ENCODE results near the gene TPPP3. TPM values are rescaled to one million over a fixed set of nuclear protein-coding genes. Genes with fewer than 3 reads are reported as not detected.
A peak's percentile ranks its signal among the peaks of the same experiment; 100 is the strongest.

The TPPP3 gene
- total RNA-seq, 4 donors from 2014 or later: 32.0 to 116 (median 41.3) TPM

DNA sequence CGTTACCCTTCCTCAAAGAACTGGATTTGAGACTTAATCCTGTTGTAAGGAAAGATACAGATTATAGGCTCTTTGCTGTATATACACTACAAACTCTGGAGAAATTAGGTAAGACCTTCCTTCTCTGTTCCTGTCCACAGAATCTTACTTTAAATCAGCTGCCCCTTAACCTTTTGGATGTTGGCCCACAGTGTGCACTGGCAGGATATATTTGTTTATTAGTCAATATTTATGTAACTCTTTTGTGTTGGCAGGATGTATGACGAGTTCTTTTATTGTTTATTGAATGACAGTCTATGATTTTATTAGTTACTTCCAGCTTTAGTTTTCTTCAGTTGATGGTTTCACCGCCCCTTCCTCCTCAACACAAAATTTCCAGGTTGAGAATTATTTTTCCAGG is 47.0 kb downstream of the TPPP3 start:
- no peak overlapping the region for H3K27ac ChIP-seq (replicated peaks in 1 of 4)
- H3K4me1 ChIP-seq: no peaks in the 10 kb centered on the region
- intact Hi-C loops (cut with DNase I): no loop called here
- TF ChIP-seq, protein P1, sequence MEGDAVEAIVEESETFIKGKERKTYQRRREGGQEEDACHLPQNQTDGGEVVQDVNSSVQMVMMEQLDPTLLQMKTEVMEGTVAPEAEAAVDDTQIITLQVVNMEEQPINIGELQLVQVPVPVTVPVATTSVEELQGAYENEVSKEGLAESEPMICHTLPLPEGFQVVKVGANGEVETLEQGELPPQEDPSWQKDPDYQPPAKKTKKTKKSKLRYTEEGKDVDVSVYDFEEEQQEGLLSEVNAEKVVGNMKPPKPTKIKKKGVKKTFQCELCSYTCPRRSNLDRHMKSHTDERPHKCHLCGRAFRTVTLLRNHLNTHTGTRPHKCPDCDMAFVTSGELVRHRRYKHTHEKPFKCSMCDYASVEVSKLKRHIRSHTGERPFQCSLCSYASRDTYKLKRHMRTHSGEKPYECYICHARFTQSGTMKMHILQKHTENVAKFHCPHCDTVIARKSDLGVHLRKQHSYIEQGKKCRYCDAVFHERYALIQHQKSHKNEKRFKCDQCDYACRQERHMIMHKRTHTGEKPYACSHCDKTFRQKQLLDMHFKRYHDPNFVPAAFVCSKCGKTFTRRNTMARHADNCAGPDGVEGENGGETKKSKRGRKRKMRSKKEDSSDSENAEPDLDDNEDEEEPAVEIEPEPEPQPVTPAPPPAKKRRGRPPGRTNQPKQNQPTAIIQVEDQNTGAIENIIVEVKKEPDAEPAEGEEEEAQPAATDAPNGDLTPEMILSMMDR (IDR thresholded peaks at IDR 0.05): no peak
- TF ChIP-seq POLR2AphosphoS5 (IDR thresholded peaks at IDR 0.05) (no peak), POLR2A (IDR thresholded peaks at IDR 0.05; ENCODE audit: low read depth) (no peak), EP300 (IDR thresholded peaks at IDR 0.05) (no peak)
- H3K27me3 ChIP-seq: no peaks in the 10 kb centered on the region
- no peak for DNase-seq (ENCODE audit: extremely low spot score)
- 77% methylated on average over 3 of the region's 3 CpGs for WGBS
- H3K4me3 ChIP-seq: no peak overlapping the region
- H3K36me3 ChIP-seq: no peaks in the 10 kb centered on the region
- no peaks in the 10 kb centered on the region for H3K9me3 ChIP-seq

DNA sequence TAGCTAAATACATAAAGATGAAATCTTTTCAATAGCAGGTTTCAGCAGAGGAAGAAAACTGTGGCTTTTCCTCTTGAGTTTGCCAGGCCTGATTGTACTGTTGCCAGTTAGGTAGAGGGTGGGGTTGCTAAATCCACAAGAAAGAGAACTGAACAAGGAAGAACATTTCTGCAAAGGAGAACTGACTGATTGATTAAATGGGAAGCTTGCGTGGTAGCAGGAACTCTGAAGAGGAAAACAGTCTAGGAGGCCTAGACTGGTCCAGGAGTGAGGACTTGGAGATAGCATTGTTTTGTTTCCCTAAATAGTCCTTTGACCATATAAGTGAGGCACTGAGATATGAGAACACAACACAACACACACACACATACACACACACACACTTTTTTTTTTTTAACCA is 47.9 kb downstream of the TPPP3 start:
- no peaks in the 10 kb centered on the region for H3K27me3 ChIP-seq
- TF ChIP-seq POLR2AphosphoS5 (IDR thresholded peaks at IDR 0.05) (no peak), EP300 (IDR thresholded peaks at IDR 0.05) (no peak), POLR2A (IDR thresholded peaks at IDR 0.05; ENCODE audit: low read depth) (no peak)
- TF ChIP-seq, protein P1 (IDR thresholded peaks at IDR 0.05): no peak
- intact Hi-C loops (cut with DNase I): no loop called here
- H3K4me1 ChIP-seq: no peaks in the 10 kb centered on the region
- no peak overlapping the region for H3K27ac ChIP-seq (replicated peaks in 1 of 4)
- H3K36me3 ChIP-seq: no peaks in the 10 kb centered on the region
- peak; percentile 8 for DNase-seq (ENCODE audit: extremely low spot score)
- WGBS: 65% methylated on average over 1 of the region's 1 CpG
- no peaks in the 10 kb centered on the region for H3K9me3 ChIP-seq
- no peak overlapping the region for H3K4me3 ChIP-seq

DNA sequence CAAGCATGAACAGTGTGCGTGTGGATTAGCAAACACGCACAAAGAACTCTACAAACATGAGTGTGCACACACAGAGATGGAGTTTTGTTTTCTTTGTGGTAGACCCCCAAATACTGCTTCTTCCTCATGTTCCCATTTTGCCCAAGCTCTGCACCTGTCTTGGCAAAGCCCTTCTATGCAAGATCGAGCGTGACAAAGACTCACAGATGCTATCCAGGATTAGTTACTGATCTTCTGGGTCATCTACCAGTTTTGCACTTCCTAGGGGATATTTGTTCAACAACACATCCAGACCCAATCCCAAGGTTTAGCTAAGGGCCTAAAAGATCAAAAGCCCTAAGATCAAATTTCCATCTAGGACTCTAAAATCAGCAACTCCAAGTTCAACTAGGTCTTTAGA is 50.7 kb downstream of the TPPP3 start:
- intact Hi-C loops (cut with DNase I): no loop called here
- Histone ChIP-seq H3K27ac (replicated peaks in 1 of 4) (no peak overlapping the region), H3K9me3 (no peaks in the 10 kb centered on the region), H3K27me3 (no peaks in the 10 kb centered on the region), H3K36me3 (no peaks in the 10 kb centered on the region), H3K4me1 (no peaks in the 10 kb centered on the region), H3K4me3 (no peak overlapping the region)
- peak; percentile 72 for DNase-seq (ENCODE audit: extremely low spot score)
- TF ChIP-seq EP300 (IDR thresholded peaks at IDR 0.05): no peak
- TF ChIP-seq, protein P1 (IDR thresholded peaks at IDR 0.05): no peak
- no peak for TF ChIP-seq POLR2AphosphoS5 (IDR thresholded peaks at IDR 0.05)
- no peak for TF ChIP-seq POLR2A (IDR thresholded peaks at IDR 0.05; ENCODE audit: low read depth)
- 95% methylated on average over 4 of the region's 4 CpGs for WGBS

DNA sequence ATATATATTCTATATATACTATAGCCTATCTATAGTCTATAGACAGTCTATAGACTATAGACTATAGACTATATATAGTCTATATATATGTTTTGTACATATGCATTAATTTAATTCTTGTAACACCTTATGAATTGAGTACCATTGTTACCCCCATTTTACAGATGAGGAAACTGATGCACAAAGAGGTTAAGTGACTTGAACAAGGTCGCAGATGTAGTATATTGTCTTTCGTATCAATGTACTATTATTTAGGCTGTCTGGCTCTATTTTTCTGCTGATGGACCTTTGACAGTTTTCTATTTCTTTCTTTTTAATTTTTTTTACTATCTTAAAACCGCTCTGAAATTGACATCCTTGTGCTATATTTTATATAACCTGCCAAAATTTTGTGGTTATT is 52.0 kb downstream of the TPPP3 start:
- no peaks in the 10 kb centered on the region for H3K4me1 ChIP-seq
- WGBS: 88% methylated on average over 3 of the region's 3 CpGs

More for the DNA sequence above, 52.0 kb downstream of the TPPP3 start:
- no peak overlapping the region for H3K4me3 ChIP-seq
- DNase-seq (ENCODE audit: extremely low spot score): no peak
- H3K9me3 ChIP-seq: no peaks in the 10 kb centered on the region
- TF ChIP-seq, protein P1 (IDR thresholded peaks at IDR 0.05): no peak
- TF ChIP-seq POLR2A (IDR thresholded peaks at IDR 0.05; ENCODE audit: low read depth): no peak
- no peak for TF ChIP-seq EP300 (IDR thresholded peaks at IDR 0.05)
- no peak for TF ChIP-seq POLR2AphosphoS5 (IDR thresholded peaks at IDR 0.05)
- no peaks in the 10 kb centered on the region for H3K36me3 ChIP-seq
- intact Hi-C loops (cut with DNase I): no loop called here
- no peaks in the 10 kb centered on the region for H3K27me3 ChIP-seq
- no peak overlapping the region for H3K27ac ChIP-seq (replicated peaks in 1 of 4)

Small RNA genes within 50 kb of the gene (small RNA-seq; reads per million reads assigned to genes)
- gene RNU1-123P: 0 reads per million in 3 donors

Other genes with a start within 250 kb of the TPPP3 start
- gene B3GNT9, start 242.5 kb downstream of the TPPP3 start, total RNA-seq: 10 to 100 TPM; 17.4 to 26.1 (median 19.2) TPM
- gene TRADD, start 233.6 kb downstream of the TPPP3 start, total RNA-seq: 10 to 100 TPM; 26.6 to 53.4 (median 42.7) TPM
- 10 to 100 TPM; 10.3 to 22.1 (median 15.1) TPM for gene FBXL8, start 233.5 kb downstream of the TPPP3 start, total RNA-seq
- 10 to 100 TPM; 27.3 to 61.9 (median 41.1) TPM for gene HSF4, start 228.8 kb downstream of the TPPP3 start, total RNA-seq
- 10 to 100 TPM; 40.6 to 58.2 (median 45.4) TPM for gene NOL3, start 223.0 kb downstream of the TPPP3 start, total RNA-seq
- gene MATCAP1, start 209.5 kb downstream of the TPPP3 start, total RNA-seq: 10 to 100 TPM in 2 of 4 donors, 1 to 10 TPM in 2; 7.8 to 17.7 (median 11.2) TPM
- gene EXOC3L1, start 203.4 kb downstream of the TPPP3 start, total RNA-seq: 1 to 10 TPM; 1.2 to 4.0 (median 2.1) TPM
- gene E2F4, start 201.3 kb downstream of the TPPP3 start, total RNA-seq: 10 to 100 TPM; 54.8 to 96.9 (median 93.1) TPM
- gene ELMO3, start 194.4 kb downstream of the TPPP3 start, total RNA-seq: under 1 TPM; 0.33 to 0.83 (median 0.60) TPM
- 10 to 100 TPM; 19.5 to 26.7 (median 23.8) TPM for gene TMEM208, start 166.4 kb downstream of the TPPP3 start, total RNA-seq
- 10 to 100 TPM in 2 of 4 donors, 1 to 10 TPM in 2; 8.0 to 15.6 (median 10.0) TPM for gene FHOD1, start 146.0 kb downstream of the TPPP3 start, total RNA-seq
- under 1 TPM; 0.13 to 0.69 (median 0.37) TPM for gene SLC9A5, start 144.5 kb downstream of the TPPP3 start, total RNA-seq
- 1 to 10 TPM; 3.0 to 8.7 (median 3.2) TPM for gene PLEKHG4, start 114.0 kb downstream of the TPPP3 start, total RNA-seq
- gene KCTD19, start 66.8 kb downstream of the TPPP3 start, total RNA-seq: not detected
- gene LRRC36, start 66.7 kb downstream of the TPPP3 start, total RNA-seq: under 1 TPM in 1 of 4 donors, not detected in 3; 0.33 TPM
- gene ZDHHC1, start 23.0 kb upstream of the TPPP3 start, total RNA-seq: 10 to 100 TPM; 11.6 to 27.5 (median 20.8) TPM
- gene HSD11B2, start 37.6 kb upstream of the TPPP3 start, total RNA-seq: 1 to 10 TPM in 2 of 4 donors, under 1 TPM in 1, not detected in 1; 0.42 to 2.2 (median 1.1) TPM
- gene ATP6V0D1, start 87.7 kb upstream of the TPPP3 start, total RNA-seq: 100 to 1,000 TPM; 103 to 131 (median 119) TPM
- not detected for gene AGRP, start 90.0 kb upstream of the TPPP3 start, total RNA-seq
- 100 to 1,000 TPM in 1 of 4 donors, 10 to 100 TPM in 3; 63.1 to 108 (median 68.4) TPM for gene RIPOR1, start 135.3 kb upstream of the TPPP3 start, total RNA-seq
- gene CTCF, start 169.0 kb upstream of the TPPP3 start, total RNA-seq: 10 to 100 TPM; 27.5 to 46.3 (median 38.5) TPM

All from esophagus muscularis mucosa (tissue), 4 donors.